A673 (cell line): ENCODE data around the gene COL5A3.

Source experiments
- EZH2 ChIP-seq: fragments of 200-600 bp; sonication (generic); IDR thresholded peaks from 2 replicates; pipeline ENCODE4 v1.6.1; 2017; ENCODE audit warnings: borderline replicate concordance, low read depth, mild to moderate bottlenecking, mixed read lengths, antibody characterized with exemption, low read length; ENCODE audit not compliant: poor library complexity, severe bottlenecking
- TF ChIP-seq, protein P1 (sequence below): fragments of 300-800, 200-600 bp; sonication (generic); conservative IDR thresholded peaks from 2 replicates; pipeline ENCODE4 v1.5.1; 2017; ENCODE audit warnings: low read depth, mild to moderate bottlenecking, antibody characterized with exemption, low read length, moderate library complexity, mixed read lengths

DNA sequence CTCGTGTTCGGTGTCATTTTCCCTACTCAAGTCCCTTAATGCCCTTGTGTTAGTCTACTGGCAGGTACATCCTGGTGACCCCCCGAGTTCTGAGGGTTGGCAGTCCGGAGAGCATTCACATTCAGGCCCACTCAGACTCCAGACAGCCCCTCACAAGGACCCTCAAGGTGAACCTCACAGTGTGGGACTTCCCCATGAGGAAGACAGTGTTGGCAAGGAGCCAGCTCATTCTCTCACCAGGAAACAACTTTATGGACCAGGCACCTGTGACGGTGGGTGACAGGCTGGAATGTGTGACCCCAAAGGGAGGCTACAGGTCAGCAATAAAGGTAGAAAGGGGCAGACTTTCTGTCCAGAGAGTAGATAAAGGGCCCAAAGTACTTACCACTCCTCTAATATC is 27.5 kb upstream of the COL5A3 start:
- TF ChIP-seq, protein P1, sequence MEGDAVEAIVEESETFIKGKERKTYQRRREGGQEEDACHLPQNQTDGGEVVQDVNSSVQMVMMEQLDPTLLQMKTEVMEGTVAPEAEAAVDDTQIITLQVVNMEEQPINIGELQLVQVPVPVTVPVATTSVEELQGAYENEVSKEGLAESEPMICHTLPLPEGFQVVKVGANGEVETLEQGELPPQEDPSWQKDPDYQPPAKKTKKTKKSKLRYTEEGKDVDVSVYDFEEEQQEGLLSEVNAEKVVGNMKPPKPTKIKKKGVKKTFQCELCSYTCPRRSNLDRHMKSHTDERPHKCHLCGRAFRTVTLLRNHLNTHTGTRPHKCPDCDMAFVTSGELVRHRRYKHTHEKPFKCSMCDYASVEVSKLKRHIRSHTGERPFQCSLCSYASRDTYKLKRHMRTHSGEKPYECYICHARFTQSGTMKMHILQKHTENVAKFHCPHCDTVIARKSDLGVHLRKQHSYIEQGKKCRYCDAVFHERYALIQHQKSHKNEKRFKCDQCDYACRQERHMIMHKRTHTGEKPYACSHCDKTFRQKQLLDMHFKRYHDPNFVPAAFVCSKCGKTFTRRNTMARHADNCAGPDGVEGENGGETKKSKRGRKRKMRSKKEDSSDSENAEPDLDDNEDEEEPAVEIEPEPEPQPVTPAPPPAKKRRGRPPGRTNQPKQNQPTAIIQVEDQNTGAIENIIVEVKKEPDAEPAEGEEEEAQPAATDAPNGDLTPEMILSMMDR: no peak
- no peak for TF ChIP-seq EZH2
